CD4-positive, CD25-positive, alpha-beta regulatory T cell (primary cell): ENCODE measurements around the gene LRP4. TPM values are rescaled to one million over a fixed set of nuclear protein-coding genes. Genes with fewer than 3 reads are reported as not detected.

Experiments used
- ATAC-seq, 2 donors: fragments of 150-1000 bp; cut with Tn5 transposase; one replicate each; pipeline ENCODE4 v1.10.0; 2021; ENCODE audit warnings: low read depth in 2 of 2, moderate number of reproducible peaks in 2 of 2, moderate library complexity in 1 of 2
- DNase-seq, 3 donors: peaks; one replicate each; pipeline versions ENCODE4 v3.0.0 to v3.0.0-alpha.2; 2012 to 2022; ENCODE audit warnings: mixed read lengths in 1 of 3
- H3K27ac ChIP-seq: one replicate; pipeline ENCODE4 v1.7.0; 2013; ENCODE audit warnings: mild to moderate bottlenecking, low read length; ENCODE audit not compliant: insufficient read depth, poor library complexity, severe bottlenecking
- H3K27me3 ChIP-seq: one replicate; pipeline ENCODE4 v1.7.0; 2013; ENCODE audit warnings: low read length; ENCODE audit not compliant: control insufficient read depth, insufficient read depth
- H3K36me3 ChIP-seq: one replicate; pipeline ENCODE4 v1.7.0; 2013; ENCODE audit warnings: mild to moderate bottlenecking, low read length, moderate library complexity; ENCODE audit not compliant: control insufficient read depth, insufficient read depth
- H3K4me1 ChIP-seq: 2 replicates; pipeline ENCODE4 v1.7.0; 2013; ENCODE audit warnings: mild to moderate bottlenecking, low read length; ENCODE audit not compliant: insufficient read depth, control insufficient read depth, poor library complexity, severe bottlenecking
- H3K4me3 ChIP-seq: one replicate; pipeline ENCODE4 v1.7.0; 2013; ENCODE audit warnings: low read depth, mild to moderate bottlenecking, low read length, moderate library complexity
- H3K9me3 ChIP-seq, 2 experiments: 1 replicate in 1 of 2; 2 replicates in 1 of 2; pipeline ENCODE4 v1.7.0; 2013; ENCODE audit warnings: low read length in 2 of 2, mild to moderate bottlenecking in 1 of 2, moderate library complexity in 1 of 2; ENCODE audit not compliant: control insufficient read depth in 2 of 2
- H3K27ac Mint-ChIP-seq, 3 donors: one replicate each; pipeline ENCODE4 v1.8.0; 2020 to 2022; ENCODE audit warnings: mild to moderate bottlenecking in 3 of 3, mixed read lengths in 3 of 3, moderate library complexity in 2 of 3
- H3K27me3 Mint-ChIP-seq: one replicate; pipeline ENCODE4 v1.8.0; 2022; ENCODE audit warnings: mild to moderate bottlenecking, mixed read lengths
- H3K36me3 Mint-ChIP-seq: one replicate; pipeline ENCODE4 v1.8.0; 2020; ENCODE audit warnings: mixed read lengths
- H3K4me1 Mint-ChIP-seq, 4 donors: one replicate each; pipeline ENCODE4 v1.8.0; 2020 to 2022; ENCODE audit warnings: mixed read lengths in 4 of 4, mild to moderate bottlenecking in 1 of 4
- H3K4me3 Mint-ChIP-seq, 4 donors: one replicate each; pipeline ENCODE4 v1.8.0; 2020 to 2022; ENCODE audit warnings: mild to moderate bottlenecking in 4 of 4, mixed read lengths in 4 of 4, moderate library complexity in 3 of 4
- H3K9me3 Mint-ChIP-seq, 7 donors: one replicate each; pipeline ENCODE4 v1.8.0; 2020 to 2022; ENCODE audit warnings: mixed read lengths in 7 of 7, mild to moderate bottlenecking in 3 of 7, moderate library complexity in 2 of 7
- polyA plus RNA-seq, 4 donors: library from polyadenylated mRNA; unstranded; fragments of 300-500 nt; fragmentation: Illumina TruSeq; gene quantifications; one replicate each; pipeline ENCODE4 v1.2.3, GENCODE V29; 2021
- total RNA-seq: library from RNA; stranded (reverse); gene quantifications from one replicate; pipeline ENCODE4 v1.2.3, GENCODE V29; 2022

Gene LRP4
- total and polyA plus RNA-seq, 5 donors from 2014 or later = 0.05 TPM; not detected in 4

DNA sequence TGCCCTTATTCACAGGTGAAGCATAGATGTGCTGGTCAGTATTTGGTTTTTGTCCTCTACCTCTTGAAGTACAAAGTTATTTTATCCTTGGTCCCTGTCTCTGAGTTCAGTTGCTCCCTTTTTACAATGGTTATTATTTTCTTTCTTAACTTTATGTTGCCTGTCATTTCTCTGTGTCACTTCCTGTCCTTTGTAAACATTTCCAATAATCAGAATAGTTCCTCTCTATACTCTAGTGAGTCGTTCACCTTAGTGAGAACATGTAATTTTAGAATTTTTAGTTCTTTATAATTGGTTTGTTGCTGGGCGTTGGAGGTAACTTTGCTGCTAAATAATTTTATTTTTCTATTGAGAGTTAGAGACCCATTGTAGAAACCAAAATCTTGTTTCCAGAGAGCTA, 34.2 kb upstream of the LRP4 start:
- Mint-ChIP-seq H3K9me3 (no peaks in the 10 kb centered on the region), H3K27ac (peak overlapping the region; percentile 48 to 91 (median 78)), H3K27me3 (no peaks in the 10 kb centered on the region), H3K4me3 (peak overlapping the region in 1 of 4 donors; percentile 8), H3K36me3 (peaks cover 14% of the 10 kb centered on the region), H3K4me1 (peaks cover 5 to 17% (median 15%) of the 10 kb centered on the region in 4 donors)
- Histone ChIP-seq H3K4me1 (peaks cover 4% of the 10 kb centered on the region), H3K27ac (no peak overlapping the region), H3K4me3 (peak overlapping the region; percentile 27), H3K9me3 (no peaks in the 10 kb centered on the region), H3K27me3 (no peaks in the 10 kb centered on the region), H3K36me3 (no peaks in the 10 kb centered on the region)
- ATAC-seq = peak; percentile 57 to 68
- peak in 1 of 3 donors; percentile 72 for DNase-seq

- Histone ChIP-seq H3K4me1 (peaks cover 4% of the 10 kb centered on the region), H3K27ac (no peak overlapping the region), H3K4me3 (no peak overlapping the region), H3K27me3 (no peaks in the 10 kb centered on the region), H3K36me3 (no peaks in the 10 kb centered on the region), H3K9me3 (no peaks in the 10 kb centered on the region)
- H3K4me1 Mint-ChIP-seq = peaks cover 5 to 17% (median 12%) of the 10 kb centered on the region in 4 donors
- no peaks in the 10 kb centered on the region for H3K27me3 Mint-ChIP-seq
- peak overlapping the region in 1 of 3 donors; percentile 16 for H3K27ac Mint-ChIP-seq
- H3K9me3 Mint-ChIP-seq = no peaks in the 10 kb centered on the region
- ATAC-seq (no peak), DNase-seq (peak in 1 of 3 donors; percentile 44)
- no peak overlapping the region for H3K4me3 Mint-ChIP-seq
- peaks cover 14% of the 10 kb centered on the region for H3K36me3 Mint-ChIP-seq
These were observed 33.5 kb upstream of the LRP4 start for GRCh38 chr11:46951864-46952263.

DNA sequence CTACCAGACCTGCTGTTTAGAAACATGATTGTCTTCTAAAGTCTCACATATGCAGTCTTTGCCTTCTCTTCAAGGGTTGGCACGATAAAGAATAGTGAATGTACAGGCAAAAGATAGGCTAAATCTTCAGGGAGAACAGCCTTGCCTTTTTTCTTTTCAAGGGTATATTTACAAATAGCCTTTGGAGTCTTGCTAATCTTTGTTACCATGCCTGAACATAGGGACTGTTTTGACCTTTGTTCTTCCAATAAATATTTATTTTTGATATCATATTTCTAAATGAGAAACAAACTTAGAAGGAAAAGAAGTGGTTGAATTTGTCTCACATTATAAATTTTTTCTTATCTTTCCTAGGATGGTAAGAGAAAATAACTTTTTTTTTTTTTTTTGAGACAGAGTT, 30.9 kb upstream of the LRP4 start:
- Histone ChIP-seq H3K27ac (no peak overlapping the region), H3K4me3 (no peak overlapping the region), H3K4me1 (peaks cover 4% of the 10 kb centered on the region), H3K9me3 (no peaks in the 10 kb centered on the region), H3K36me3 (no peaks in the 10 kb centered on the region), H3K27me3 (no peaks in the 10 kb centered on the region)
- no peak overlapping the region for H3K27ac Mint-ChIP-seq
- H3K27me3 Mint-ChIP-seq = no peaks in the 10 kb centered on the region
- peaks cover 5 to 17% (median 12%) of the 10 kb centered on the region in 4 donors for H3K4me1 Mint-ChIP-seq
- no peaks in the 10 kb centered on the region for H3K9me3 Mint-ChIP-seq
- ATAC-seq (no peak), DNase-seq (no peak)
- no peak overlapping the region for H3K4me3 Mint-ChIP-seq
- peaks cover 20% of the 10 kb centered on the region for H3K36me3 Mint-ChIP-seq

DNA sequence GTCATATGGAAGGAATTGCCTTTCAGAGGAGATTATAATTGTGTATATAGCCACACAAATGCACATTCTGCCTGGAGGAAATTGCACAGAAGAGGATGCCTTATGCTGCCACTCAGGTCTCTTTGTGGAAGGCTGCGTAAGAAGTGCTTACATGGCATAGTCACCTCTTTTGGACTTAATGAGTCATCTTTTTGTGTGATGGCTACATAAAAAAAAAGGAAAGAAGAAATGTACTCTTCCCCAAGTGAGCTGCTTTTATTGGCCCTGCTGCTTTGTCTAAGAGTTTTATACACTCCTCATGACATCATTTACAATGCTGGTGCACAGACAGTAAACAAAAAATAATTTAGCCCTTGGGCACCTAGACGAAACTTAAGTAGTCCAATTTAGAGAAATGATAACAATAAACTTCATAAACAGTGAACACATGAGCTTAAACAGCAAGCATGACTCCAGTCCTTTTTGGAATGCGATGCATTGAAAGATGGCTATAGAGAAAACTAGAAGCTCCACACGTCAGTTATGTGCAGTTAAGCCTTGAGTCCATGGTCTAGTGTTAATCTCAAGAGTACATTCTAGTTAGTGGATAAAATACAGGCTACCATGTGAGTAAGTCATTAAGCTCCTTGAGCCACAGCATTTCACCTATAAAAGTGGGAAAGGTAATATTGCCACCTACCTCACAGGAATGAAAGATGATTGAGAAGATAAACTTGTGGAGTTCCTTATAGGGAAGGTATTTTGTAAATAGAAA, 30.2 kb upstream of the LRP4 start:
- Histone ChIP-seq H3K36me3 (no peaks in the 10 kb centered on the region), H3K4me3 (no peak overlapping the region), H3K9me3 (no peaks in the 10 kb centered on the region), H3K27me3 (no peaks in the 10 kb centered on the region), H3K4me1 (peaks cover 4% of the 10 kb centered on the region), H3K27ac (no peak overlapping the region)
- H3K36me3 Mint-ChIP-seq = peaks cover 15% of the 10 kb centered on the region
- no peak overlapping the region for H3K4me3 Mint-ChIP-seq
- no peaks in the 10 kb centered on the region for H3K9me3 Mint-ChIP-seq
- DNase-seq (peak in 1 of 3 donors; percentile 25), ATAC-seq (no peak)
- H3K4me1 Mint-ChIP-seq = peaks cover 5 to 17% (median 12%) of the 10 kb centered on the region in 4 donors
- no peak overlapping the region for H3K27ac Mint-ChIP-seq
- no peaks in the 10 kb centered on the region for H3K27me3 Mint-ChIP-seq

DNA sequence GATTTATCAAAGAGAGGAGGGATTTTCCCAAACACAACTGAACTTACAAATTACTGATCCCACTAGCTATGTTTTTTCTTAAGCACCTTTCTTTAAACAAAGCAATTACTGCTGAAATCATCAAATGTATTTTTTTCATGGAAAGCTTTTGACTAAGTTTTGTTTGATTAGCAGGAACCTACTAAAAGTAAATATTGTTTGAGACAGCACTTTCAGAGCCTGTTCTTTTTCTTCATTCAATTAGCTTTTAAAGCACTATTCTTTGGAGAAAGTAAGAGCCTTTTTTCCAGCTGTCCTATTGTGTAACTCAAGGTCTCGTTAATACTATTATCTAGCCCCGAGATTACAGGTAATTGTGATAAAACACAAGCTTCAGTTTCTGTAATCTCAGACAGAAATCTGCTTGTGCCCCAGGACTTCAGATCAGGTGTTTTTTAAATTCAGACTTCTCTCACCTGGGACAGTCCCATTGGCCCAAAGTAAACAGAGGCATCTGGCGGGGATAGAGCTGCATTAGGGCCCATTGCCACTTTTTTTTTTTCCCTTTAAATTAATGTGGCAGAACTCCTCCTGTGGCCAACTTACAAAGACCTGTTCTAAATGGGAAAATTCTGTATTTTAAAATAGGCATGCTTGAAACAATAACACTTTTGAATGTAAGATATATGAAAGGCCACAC, 29.2 kb upstream of the LRP4 start:
- no peaks in the 10 kb centered on the region for H3K36me3 ChIP-seq
- H3K27ac ChIP-seq = no peak overlapping the region
- H3K9me3 Mint-ChIP-seq = no peaks in the 10 kb centered on the region
- H3K27me3 ChIP-seq = no peaks in the 10 kb centered on the region
- ATAC-seq (no peak), DNase-seq (no peak)
- no peaks in the 10 kb centered on the region for H3K9me3 ChIP-seq
- H3K4me1 ChIP-seq = peaks cover 4% of the 10 kb centered on the region
- H3K4me3 Mint-ChIP-seq = no peak overlapping the region
- no peak overlapping the region for H3K4me3 ChIP-seq
- H3K27ac Mint-ChIP-seq = no peak overlapping the region
- H3K4me1 Mint-ChIP-seq = peaks cover under 1 to 10% (median 5%) of the 10 kb centered on the region in 4 donors
- H3K36me3 Mint-ChIP-seq = peaks cover 9% of the 10 kb centered on the region
- H3K27me3 Mint-ChIP-seq = no peaks in the 10 kb centered on the region

- Histone ChIP-seq H3K9me3 (no peaks in the 10 kb centered on the region), H3K36me3 (no peaks in the 10 kb centered on the region), H3K27me3 (no peaks in the 10 kb centered on the region), H3K4me1 (no peaks in the 10 kb centered on the region), H3K27ac (no peak overlapping the region), H3K4me3 (no peak overlapping the region)
- Mint-ChIP-seq H3K36me3 (peaks cover 12% of the 10 kb centered on the region), H3K4me1 (peaks cover 0 to 4% (median under 1%) of the 10 kb centered on the region in 4 donors), H3K27me3 (no peaks in the 10 kb centered on the region), H3K9me3 (no peaks in the 10 kb centered on the region), H3K4me3 (no peak overlapping the region), H3K27ac (no peak overlapping the region)
- ATAC-seq (no peak), DNase-seq (no peak)
These were observed 26.2 kb upstream of the LRP4 start for GRCh38 chr11:46944356-46945075.

GRCh38 chr11:46942172-46942571, 23.8 kb upstream of the LRP4 start:
- H3K36me3 Mint-ChIP-seq = peaks cover 15% of the 10 kb centered on the region

More at GRCh38 chr11:46942172-46942571, 23.8 kb upstream of the LRP4 start:
- Mint-ChIP-seq H3K4me3 (no peak overlapping the region), H3K27me3 (no peaks in the 10 kb centered on the region), H3K4me1 (peaks cover 2 to 6% (median 5%) of the 10 kb centered on the region in 4 donors), H3K27ac (no peak overlapping the region), H3K9me3 (no peaks in the 10 kb centered on the region)
- Histone ChIP-seq H3K27me3 (no peaks in the 10 kb centered on the region), H3K4me1 (peaks cover under 1% of the 10 kb centered on the region), H3K27ac (no peak overlapping the region), H3K36me3 (no peaks in the 10 kb centered on the region), H3K9me3 (no peaks in the 10 kb centered on the region), H3K4me3 (no peak overlapping the region)
- DNase-seq = no peak
- no peak for ATAC-seq
